Thyroid gland (tissue), 4 donors: Measurements from ENCODE around the gene NT5E. TPM values are rescaled to one million over a fixed set of nuclear protein-coding genes. Genes with fewer than 3 reads are reported as not detected.
"Not testable (repeated sequence)": the region's sequence is repeated elsewhere in the genome, so short reads cannot be mapped to it uniquely, and the experiment has no call there.

Experiments used
- DNase-seq, 2 donors: peaks; one replicate each; pipeline ENCODE4 v3.0.0-alpha.2; 2019
- H3K27ac ChIP-seq, 3 donors: fragments of 200-600 bp; sonication (generic); 1 replicate in 2 of 3; 2 replicates in 1 of 3; pipeline ENCODE4 v1.5.1; 2016 to 2019; ENCODE audit warnings: mild to moderate bottlenecking in 1 of 3, moderate library complexity in 1 of 3
- H3K27me3 ChIP-seq: fragments of 200-600 bp; sonication (generic); one replicate; pipeline ENCODE4 v1.5.1; 2019
- H3K36me3 ChIP-seq, 2 donors: fragments of 200-600 bp; sonication (generic); one replicate each; pipeline ENCODE4 v1.5.1; 2016 to 2019
- H3K4me1 ChIP-seq, 2 donors: fragments of 200-600 bp; sonication (generic); one replicate each; pipeline ENCODE4 v1.5.1; 2017 to 2019
- H3K4me3 ChIP-seq, 3 donors: fragments of 200-600 bp; sonication (generic); replicated peaks in 1 of 3; 1 replicate in 2 of 3; 2 replicates in 1 of 3; pipeline ENCODE4 v1.5.1; 2016; ENCODE audit warnings: mild to moderate bottlenecking in 1 of 3
- H3K9me3 ChIP-seq: fragments of 200-600 bp; sonication (generic); one replicate; pipeline ENCODE4 v1.5.1; 2017
- POLR2A ChIP-seq, 2 donors: fragments of 450-650 bp; IDR thresholded peaks; one replicate each; pipeline ENCODE4 v1.6.1; 2017; ENCODE audit warnings: antibody characterized with exemption in 2 of 2, mild to moderate bottlenecking in 2 of 2, moderate library complexity in 1 of 2
- WGBS, 2 donors: methylation state at CpG; one replicate each; pipeline ENCODE4 v1.1.5; 2017; 5-methylcytosine and 5-hydroxymethylcytosine counted together
- intact Hi-C: fragments of 100-400 bp; cut with DNase I; formaldehyde crosslinking; loops from one replicate; pipeline ENCODE4 v1.15.1; 2023
- total RNA-seq, 4 donors: library from RNA; depleted of rRNA; stranded (reverse); fragments of >200 nt; gene quantifications; one replicate each; pipeline ENCODE4 v1.2.3, GENCODE V29; 2016
- TF ChIP-seq, protein P1 (sequence below), 6 experiments: fragments of 200-600 bp in 3 of 6; fragments of 450-650 bp in 3 of 6; sonication (generic) in 3 of 6; IDR thresholded peaks; one replicate each; pipeline ENCODE4 v1.5.1; 2016 to 2019; ENCODE audit warnings: antibody characterized with exemption in 6 of 6, mild to moderate bottlenecking in 2 of 6, inconsistent platforms in 1 of 6, moderate library complexity in 1 of 6

NT5E gene
- total RNA-seq, 4 donors from 2014 or later, result 89.6 to 174 (median 122) TPM

- Histone ChIP-seq H3K27ac (no peak overlapping the region), H3K4me1 (no peaks in the 10 kb centered on the region), H3K36me3 (no peaks in the 10 kb centered on the region), H3K9me3 (no peaks in the 10 kb centered on the region), H3K4me3 (no peak overlapping the region), H3K27me3 (no peaks in the 10 kb centered on the region)
- intact Hi-C loops, result no loop called here
- TF ChIP-seq POLR2A (IDR thresholded peaks at IDR 0.05), result no peak
- TF ChIP-seq, protein P1, sequence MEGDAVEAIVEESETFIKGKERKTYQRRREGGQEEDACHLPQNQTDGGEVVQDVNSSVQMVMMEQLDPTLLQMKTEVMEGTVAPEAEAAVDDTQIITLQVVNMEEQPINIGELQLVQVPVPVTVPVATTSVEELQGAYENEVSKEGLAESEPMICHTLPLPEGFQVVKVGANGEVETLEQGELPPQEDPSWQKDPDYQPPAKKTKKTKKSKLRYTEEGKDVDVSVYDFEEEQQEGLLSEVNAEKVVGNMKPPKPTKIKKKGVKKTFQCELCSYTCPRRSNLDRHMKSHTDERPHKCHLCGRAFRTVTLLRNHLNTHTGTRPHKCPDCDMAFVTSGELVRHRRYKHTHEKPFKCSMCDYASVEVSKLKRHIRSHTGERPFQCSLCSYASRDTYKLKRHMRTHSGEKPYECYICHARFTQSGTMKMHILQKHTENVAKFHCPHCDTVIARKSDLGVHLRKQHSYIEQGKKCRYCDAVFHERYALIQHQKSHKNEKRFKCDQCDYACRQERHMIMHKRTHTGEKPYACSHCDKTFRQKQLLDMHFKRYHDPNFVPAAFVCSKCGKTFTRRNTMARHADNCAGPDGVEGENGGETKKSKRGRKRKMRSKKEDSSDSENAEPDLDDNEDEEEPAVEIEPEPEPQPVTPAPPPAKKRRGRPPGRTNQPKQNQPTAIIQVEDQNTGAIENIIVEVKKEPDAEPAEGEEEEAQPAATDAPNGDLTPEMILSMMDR (IDR thresholded peaks at IDR 0.05), result no peak
- DNase-seq, result no peak
- whole genome bisulfite sequencing, 2 donors, result 90 to 99% methylated on average over 5 of the region's 5 CpGs
Measured at GRCh38 chr6:85496856-85497255, 47.0 kb downstream of the NT5E start.

DNA sequence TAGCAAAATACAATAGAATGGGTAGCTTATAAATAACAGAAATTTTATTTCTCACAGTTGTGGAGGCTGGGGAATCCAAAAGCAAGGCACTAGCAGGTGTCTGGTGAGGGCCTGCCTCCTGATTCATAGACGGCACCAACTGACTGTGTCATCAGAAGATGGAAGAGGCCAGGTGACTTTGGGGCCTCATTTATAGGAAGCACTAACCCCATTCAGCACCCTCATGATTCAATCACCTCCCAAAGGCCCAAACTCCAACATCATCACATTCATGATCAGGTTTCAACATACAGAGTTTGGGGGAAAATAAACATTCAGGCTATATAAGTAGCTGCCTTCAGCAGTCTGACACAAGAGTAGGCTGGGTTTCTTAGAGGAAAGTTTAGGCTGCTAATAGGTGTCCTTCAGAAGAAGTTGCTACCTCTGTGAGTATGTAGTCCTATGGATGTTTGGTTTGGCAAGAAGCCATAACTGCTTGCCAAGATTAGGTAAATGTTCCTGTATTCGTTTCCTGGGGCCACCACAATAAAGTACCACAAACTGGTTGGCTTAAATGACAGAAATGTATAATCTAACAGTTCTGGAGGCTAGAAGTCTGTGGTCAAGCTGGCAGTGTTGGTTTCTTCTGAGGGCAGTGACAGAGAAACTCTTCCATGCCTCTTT, 48.8 kb downstream of the NT5E start:
- Histone ChIP-seq H3K36me3 (no peaks in the 10 kb centered on the region), H3K4me3 (no peak overlapping the region), H3K27me3 (no peaks in the 10 kb centered on the region), H3K4me1 (no peaks in the 10 kb centered on the region), H3K9me3 (no peaks in the 10 kb centered on the region), H3K27ac (no peak overlapping the region)
- TF ChIP-seq, protein P1 (IDR thresholded peaks at IDR 0.05), result no peak
- no peak for TF ChIP-seq POLR2A (IDR thresholded peaks at IDR 0.05)
- 42 to 51% methylated on average over 2 of the region's 2 CpGs for whole genome bisulfite sequencing, 2 donors
- intact Hi-C loops, result no loop called here
- DNase-seq, result no peak

DNA sequence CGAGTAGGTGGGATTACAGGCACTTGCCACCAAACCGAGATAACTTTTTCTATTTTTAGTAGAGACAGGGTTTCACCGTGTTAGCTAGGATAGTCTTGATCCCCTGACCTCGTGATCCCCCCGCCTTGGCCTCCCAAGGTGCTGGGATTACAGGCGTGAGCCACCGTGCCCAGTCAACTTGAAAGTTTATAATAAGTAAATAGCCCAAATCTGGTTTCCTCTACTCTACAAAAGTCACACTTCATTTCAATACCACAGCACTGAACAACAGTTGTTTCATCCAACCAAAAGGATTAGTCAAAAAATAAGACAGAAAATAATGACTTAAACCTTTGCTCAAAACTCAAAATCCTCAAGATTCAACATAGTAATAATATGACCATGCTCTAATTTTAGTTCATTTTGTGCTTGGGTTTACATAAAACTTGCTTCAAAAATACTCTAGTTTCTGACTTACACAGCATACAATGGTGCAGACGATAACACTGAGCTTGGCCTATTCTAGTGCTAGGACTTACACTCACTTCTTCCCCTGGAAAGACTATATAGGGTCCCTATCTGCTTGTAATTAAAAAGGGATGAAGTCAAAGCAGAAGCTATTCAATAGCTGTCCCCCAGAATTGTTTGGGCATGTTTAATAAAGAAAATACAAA, 56.7 kb downstream of the NT5E start:
- H3K4me3 ChIP-seq, result no peak overlapping the region
- H3K27me3 ChIP-seq, result no peaks in the 10 kb centered on the region
- H3K9me3 ChIP-seq, result no peaks in the 10 kb centered on the region
- H3K36me3 ChIP-seq, result peaks cover 5 to 11% of the 10 kb centered on the region in 2 donors
- 92 to 94% methylated on average over 8 of the region's 8 CpGs for WGBS, 2 donors
- TF ChIP-seq POLR2A (IDR thresholded peaks at IDR 0.05), result no peak
- TF ChIP-seq, protein P1 (IDR thresholded peaks at IDR 0.05), result no peak
- no peak overlapping the region for H3K27ac ChIP-seq
- DNase-seq, result no peak
- intact Hi-C loops, result no loop called here
- no peaks in the 10 kb centered on the region for H3K4me1 ChIP-seq

- TF ChIP-seq POLR2A (IDR thresholded peaks at IDR 0.05), result no peak
- TF ChIP-seq, protein P1 (IDR thresholded peaks at IDR 0.05), result no peak
- intact Hi-C loops, result no loop called here
- peaks cover 26 to 28% of the 10 kb centered on the region in 2 donors for H3K36me3 ChIP-seq
- no peaks in the 10 kb centered on the region for H3K4me1 ChIP-seq
- no peak overlapping the region for H3K27ac ChIP-seq
- DNase-seq, result no peak
- no peak overlapping the region for H3K4me3 ChIP-seq
- H3K9me3 ChIP-seq, result no peaks in the 10 kb centered on the region
- H3K27me3 ChIP-seq, result no peaks in the 10 kb centered on the region
Measured at GRCh38 chr6:85516168-85516567, 66.3 kb downstream of the NT5E start.

DNA sequence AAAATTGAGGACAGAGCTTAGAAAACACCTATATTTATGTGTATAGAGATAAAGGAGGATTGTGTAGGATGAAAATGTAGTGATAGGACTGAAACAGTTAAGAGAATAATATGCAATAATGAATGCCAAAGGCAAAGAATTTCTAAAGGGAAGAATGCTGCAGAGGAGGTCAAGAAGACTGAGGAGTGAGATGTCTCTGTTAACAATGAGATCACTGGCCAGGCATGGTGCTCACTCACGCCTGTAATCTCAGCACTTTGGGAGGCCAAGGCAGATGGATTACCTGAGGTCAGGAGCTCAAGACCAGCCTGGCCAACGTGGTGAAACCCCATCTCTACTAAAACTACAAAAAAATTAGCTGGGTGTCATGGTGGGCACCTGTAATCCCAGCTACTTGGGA, 74.4 kb downstream of the NT5E start:
- intact Hi-C loops, H3K27ac ChIP-seq, H3K4me3 ChIP-seq, H3K4me1 ChIP-seq, H3K9me3 ChIP-seq, DNase-seq, H3K27me3 ChIP-seq: not testable (repeated sequence)
- 79 to 91% methylated on average over 2 of the region's 2 CpGs for WGBS, 2 donors
- H3K36me3 ChIP-seq, result peaks cover 3 to 14% of the 10 kb centered on the region in 2 donors
